OCI-LY7 (cell line): Measurements from ENCODE around the gene GRK3.

Experiments used
- EZH2phosphoT487 ChIP-seq: fragments of 200-600 bp; sonication (generic); IDR thresholded peaks from 2 replicates; pipeline ENCODE4 v1.6.1; 2018; ENCODE audit warnings: low read depth, borderline replicate concordance, mild to moderate bottlenecking, mixed run types, antibody characterized with exemption, low read length, moderate library complexity, mixed read lengths
- TF ChIP-seq, protein P1 (sequence below): fragments of 200-600 bp; sonication (generic); conservative IDR thresholded peaks from 2 replicates; pipeline ENCODE4 v1.5.1; 2014; ENCODE audit warnings: mild to moderate bottlenecking, antibody characterized with exemption, low read length, moderate library complexity, mixed read lengths

- TF ChIP-seq, protein P1, sequence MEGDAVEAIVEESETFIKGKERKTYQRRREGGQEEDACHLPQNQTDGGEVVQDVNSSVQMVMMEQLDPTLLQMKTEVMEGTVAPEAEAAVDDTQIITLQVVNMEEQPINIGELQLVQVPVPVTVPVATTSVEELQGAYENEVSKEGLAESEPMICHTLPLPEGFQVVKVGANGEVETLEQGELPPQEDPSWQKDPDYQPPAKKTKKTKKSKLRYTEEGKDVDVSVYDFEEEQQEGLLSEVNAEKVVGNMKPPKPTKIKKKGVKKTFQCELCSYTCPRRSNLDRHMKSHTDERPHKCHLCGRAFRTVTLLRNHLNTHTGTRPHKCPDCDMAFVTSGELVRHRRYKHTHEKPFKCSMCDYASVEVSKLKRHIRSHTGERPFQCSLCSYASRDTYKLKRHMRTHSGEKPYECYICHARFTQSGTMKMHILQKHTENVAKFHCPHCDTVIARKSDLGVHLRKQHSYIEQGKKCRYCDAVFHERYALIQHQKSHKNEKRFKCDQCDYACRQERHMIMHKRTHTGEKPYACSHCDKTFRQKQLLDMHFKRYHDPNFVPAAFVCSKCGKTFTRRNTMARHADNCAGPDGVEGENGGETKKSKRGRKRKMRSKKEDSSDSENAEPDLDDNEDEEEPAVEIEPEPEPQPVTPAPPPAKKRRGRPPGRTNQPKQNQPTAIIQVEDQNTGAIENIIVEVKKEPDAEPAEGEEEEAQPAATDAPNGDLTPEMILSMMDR: no peak
- no peak for TF ChIP-seq EZH2phosphoT487
Observed at GRCh38 chr22:25644122-25644521, 79.6 kb downstream of the GRK3 start.
